PC-3 (cell line): ENCODE data around the gene CTSZ. TPM values are rescaled to one million over a fixed set of nuclear protein-coding genes. Genes with fewer than 3 reads are reported as not detected.
A peak's percentile ranks its signal among the peaks of the same experiment; 100 is the strongest.

Experiments
- ATAC-seq: fragments of 200-7000 bp; cut with Tn5 transposase; 2 replicates; pipeline ENCODE4 v1.9.1; 2020; ENCODE audit warnings: mild to moderate bottlenecking, moderate library complexity
- BruUV-seq: library from RNA; stranded (reverse); fragments of 400-500 nt; replicated peaks from 2 replicates; lab custom pipeline; 2021; lab: Mats Ljungman, UMichigan
- CTCF ChIA-PET: fragments of 300-600 bp; sonication (Branson Sonifier 250); formaldehyde crosslinking; loops from one replicate; lab custom pipeline; 2022; ENCODE audit warnings: antibody characterized with exemption; lab: Charles Lee
- POLR2A ChIA-PET: fragments of 300-600 bp; sonication (Branson Sonifier 250); formaldehyde crosslinking; loops from one replicate; lab custom pipeline; 2022; ENCODE audit warnings: antibody characterized with exemption; ENCODE audit not compliant: unreplicated experiment; lab: Charles Lee
- DNase-seq: peaks from one replicate; pipeline ENCODE4 v3.0.0-alpha.2; 2015
- H2AFZ ChIP-seq: fragments of 300-600 bp; sonication (generic); 2 replicates; pipeline ENCODE4 v1.6.0; 2016; ENCODE audit warnings: antibody characterized with exemption, low read length
- H3F3A ChIP-seq: fragments of 300-600 bp; sonication (generic); one replicate; pipeline ENCODE4 v1.6.0; 2017; ENCODE audit warnings: antibody characterized with exemption, low read length, control low read depth, mild to moderate bottlenecking; ENCODE audit not compliant: unreplicated experiment
- H3K27ac ChIP-seq: fragments of 300-600 bp; sonication (generic); 2 replicates; pipeline ENCODE4 v1.5.1; 2016; ENCODE audit warnings: mild to moderate bottlenecking, low read length
- H3K27me3 ChIP-seq: fragments of 300-600 bp; sonication (generic); 2 replicates; pipeline ENCODE4 v1.6.1; 2016; ENCODE audit warnings: low read length, mixed read lengths
- H3K36me3 ChIP-seq: fragments of 300-600 bp; sonication (generic); 2 replicates; pipeline ENCODE4 v1.6.1; 2016; ENCODE audit warnings: low read depth, mixed run types, low read length, mixed read lengths
- H3K4me1 ChIP-seq: fragments of 300-600 bp; sonication (generic); 2 replicates; pipeline ENCODE4 v1.5.1; 2016; ENCODE audit warnings: low read length; ENCODE audit not compliant: insufficient read depth
- H3K4me2 ChIP-seq: fragments of 300-600 bp; sonication (generic); 2 replicates; pipeline ENCODE4 v1.6.0; 2016; ENCODE audit warnings: low read length
- H3K4me3 ChIP-seq: fragments of 300-600 bp; sonication (generic); 2 replicates; pipeline ENCODE4 v1.5.1; 2016; ENCODE audit warnings: mild to moderate bottlenecking, low read length, mixed read lengths
- H3K79me2 ChIP-seq: fragments of 300-600 bp; sonication (generic); 2 replicates; pipeline ENCODE4 v1.6.1; 2017; ENCODE audit warnings: low read length, mixed read lengths
- H3K9ac ChIP-seq: fragments of 300-600 bp; sonication (generic); 2 replicates; pipeline ENCODE4 v1.6.0; 2016; ENCODE audit warnings: mild to moderate bottlenecking, low read length
- H3K9me2 ChIP-seq: fragments of 300-600 bp; sonication (generic); replicated peaks from 2 replicates; pipeline ENCODE4 v1.6.1; 2016; ENCODE audit warnings: mixed run types, low read length, mixed read lengths
- H3K9me3 ChIP-seq: fragments of 300-600 bp; sonication (generic); 2 replicates; pipeline ENCODE4 v1.6.1; 2016; ENCODE audit warnings: low read length, mixed read lengths
- H4K20me1 ChIP-seq: fragments of 300-600 bp; sonication (generic); 2 replicates; pipeline ENCODE4 v1.6.1; 2016; ENCODE audit warnings: low read length, mixed read lengths
- EZH2 ChIP-seq: fragments of 300-600 bp; sonication (generic); IDR thresholded peaks from one replicate; pipeline ENCODE4 v1.6.1; 2017; ENCODE audit warnings: antibody characterized with exemption, mild to moderate bottlenecking, low read length; ENCODE audit not compliant: unreplicated experiment
- EZH2phosphoT487 ChIP-seq: fragments of 300-600 bp; sonication (generic); IDR thresholded peaks from 2 replicates; pipeline ENCODE4 v1.6.1; 2018; ENCODE audit warnings: mild to moderate bottlenecking, antibody characterized with exemption, low read length, borderline replicate concordance
- intact Hi-C: fragments of 100-400 bp; cut with micrococcal nuclease; formaldehyde crosslinking; loops from 2 replicates; pipeline ENCODE4 v1.9.0; 2023
- total RNA-seq: library from RNA; depleted of rRNA; stranded (reverse); fragments of >200 nt; gene quantifications from 2 replicates; pipeline ENCODE4 v1.2.3, GENCODE V29; 2014
- TF ChIP-seq, protein P1 (sequence below): fragments of 300-600 bp; sonication (generic); conservative IDR thresholded peaks from 2 replicates; pipeline ENCODE4 v1.5.1; 2017; ENCODE audit warnings: antibody characterized with exemption, low read depth, mild to moderate bottlenecking, low read length

Gene CTSZ
- total RNA-seq, 1 experiment from 2014 or later = 191 TPM

DNA sequence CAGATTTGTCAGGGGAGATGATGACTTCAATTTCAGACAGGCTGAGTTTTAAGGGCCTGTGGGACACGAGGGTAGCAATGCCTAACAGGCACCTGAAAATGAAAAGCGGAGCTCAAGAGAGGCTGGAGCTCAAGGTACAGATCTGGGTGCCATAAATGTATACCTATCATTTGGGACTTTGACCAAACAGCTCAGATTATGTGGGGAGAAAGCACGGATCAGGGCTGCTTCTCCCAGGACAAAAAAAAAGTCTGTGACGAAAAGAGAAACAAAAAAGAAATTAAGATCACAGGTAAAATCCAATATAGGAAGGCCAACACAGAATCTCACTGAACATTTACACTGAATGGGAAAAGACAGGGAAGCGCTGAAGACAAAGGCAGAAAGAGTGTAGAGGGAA is 33.6 kb upstream of the CTSZ start:
- Histone ChIP-seq H3K27ac (no peak overlapping the region), H3K36me3 (peaks cover 47% of the 10 kb centered on the region), H3F3A (peaks cover 4% of the 10 kb centered on the region), H4K20me1 (peaks cover 33% of the 10 kb centered on the region), H3K9ac (peak overlapping the region; percentile 92), H3K4me1 (peaks cover 46% of the 10 kb centered on the region), H3K4me3 (peak overlapping the region; percentile 72), H3K9me3 (no peaks in the 10 kb centered on the region), H3K4me2 (peak overlapping the region; percentile 93), H3K79me2 (peaks cover 70% of the 10 kb centered on the region), H2AFZ (no peak overlapping the region), H3K27me3 (no peaks in the 10 kb centered on the region), H3K9me2 (no peaks in the 10 kb centered on the region)
- ATAC-seq (no peak), DNase-seq (no peak)
- ChIA-PET POLR2A (no interaction called here), CTCF (no interaction called here)
- no TSS peak for BruUV-seq
- intact Hi-C loops = loop anchor here (5.0 kb wide), 1 partner anchor 388 kb away; the partner anchor contains the start of gene STX16
- no peak for TF ChIP-seq EZH2
- TF ChIP-seq, protein P1, sequence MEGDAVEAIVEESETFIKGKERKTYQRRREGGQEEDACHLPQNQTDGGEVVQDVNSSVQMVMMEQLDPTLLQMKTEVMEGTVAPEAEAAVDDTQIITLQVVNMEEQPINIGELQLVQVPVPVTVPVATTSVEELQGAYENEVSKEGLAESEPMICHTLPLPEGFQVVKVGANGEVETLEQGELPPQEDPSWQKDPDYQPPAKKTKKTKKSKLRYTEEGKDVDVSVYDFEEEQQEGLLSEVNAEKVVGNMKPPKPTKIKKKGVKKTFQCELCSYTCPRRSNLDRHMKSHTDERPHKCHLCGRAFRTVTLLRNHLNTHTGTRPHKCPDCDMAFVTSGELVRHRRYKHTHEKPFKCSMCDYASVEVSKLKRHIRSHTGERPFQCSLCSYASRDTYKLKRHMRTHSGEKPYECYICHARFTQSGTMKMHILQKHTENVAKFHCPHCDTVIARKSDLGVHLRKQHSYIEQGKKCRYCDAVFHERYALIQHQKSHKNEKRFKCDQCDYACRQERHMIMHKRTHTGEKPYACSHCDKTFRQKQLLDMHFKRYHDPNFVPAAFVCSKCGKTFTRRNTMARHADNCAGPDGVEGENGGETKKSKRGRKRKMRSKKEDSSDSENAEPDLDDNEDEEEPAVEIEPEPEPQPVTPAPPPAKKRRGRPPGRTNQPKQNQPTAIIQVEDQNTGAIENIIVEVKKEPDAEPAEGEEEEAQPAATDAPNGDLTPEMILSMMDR = no peak
- no peak for TF ChIP-seq EZH2phosphoT487

DNA sequence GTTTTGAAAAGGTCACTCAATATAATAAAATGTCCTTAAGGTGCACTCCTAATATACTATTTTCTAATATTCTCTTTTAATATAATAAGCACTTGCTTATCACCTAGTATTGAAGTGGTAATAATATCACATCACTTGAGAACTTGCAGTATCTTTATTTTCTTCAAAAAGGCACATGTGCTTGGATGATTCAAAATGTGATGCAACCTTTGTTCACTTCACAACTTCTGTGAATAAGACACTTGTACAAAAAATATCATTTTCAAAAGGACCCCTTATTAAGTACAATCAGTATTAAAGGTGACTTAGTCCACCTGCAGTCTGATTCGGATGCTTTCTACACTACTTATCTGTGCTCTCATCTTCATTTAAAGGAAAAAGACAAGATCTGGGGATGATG is 32.2 kb upstream of the CTSZ start:
- no TSS peak for BruUV-seq
- Histone ChIP-seq H3K9me2 (no peaks in the 10 kb centered on the region), H3K4me2 (peak overlapping the region; percentile 93), H3K4me3 (peak overlapping the region; percentile 72), H3F3A (peaks cover 4% of the 10 kb centered on the region), H3K4me1 (peaks cover 35% of the 10 kb centered on the region), H2AFZ (no peak overlapping the region), H3K36me3 (peaks cover 55% of the 10 kb centered on the region), H3K27me3 (no peaks in the 10 kb centered on the region), H3K27ac (no peak overlapping the region), H3K79me2 (peaks cover 75% of the 10 kb centered on the region), H3K9ac (0 out of 2 replicates have a peak overlapping the region, but pooled peaks have one; percentile 1), H3K9me3 (no peaks in the 10 kb centered on the region), H4K20me1 (peaks cover 33% of the 10 kb centered on the region)
- TF ChIP-seq EZH2 (no peak), EZH2phosphoT487 (no peak)
- TF ChIP-seq, protein P1 = no peak
- ATAC-seq (no peak), DNase-seq (peak; percentile 14)
- CTCF ChIA-PET = no interaction called here
- intact Hi-C loops = no loop called here
- POLR2A ChIA-PET = no interaction called here

DNA sequence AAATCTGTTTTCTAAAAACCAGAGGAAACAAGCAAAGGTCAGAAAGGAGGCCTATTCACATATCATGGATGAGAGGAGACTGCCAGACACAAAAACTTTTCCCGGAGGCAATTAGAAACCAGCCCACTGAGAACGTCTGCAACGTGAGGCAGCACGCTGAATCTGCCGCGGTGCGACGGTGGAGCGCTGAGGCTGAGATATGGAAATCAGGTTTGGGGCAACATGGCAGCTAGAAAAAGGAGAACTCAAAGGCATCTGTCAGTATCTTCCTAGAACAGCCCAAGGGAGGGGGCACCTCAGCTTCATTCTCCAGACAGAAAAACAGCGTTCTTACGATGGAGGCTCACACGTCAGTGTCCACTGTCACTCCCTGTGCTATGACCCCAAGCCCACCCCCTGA is 30.3 kb upstream of the CTSZ start:
- Histone ChIP-seq H3K27ac (no peak overlapping the region), H3K9ac (no peak overlapping the region), H3F3A (no peaks in the 10 kb centered on the region), H3K9me2 (no peaks in the 10 kb centered on the region), H3K4me1 (peaks cover 35% of the 10 kb centered on the region), H3K9me3 (no peaks in the 10 kb centered on the region), H3K79me2 (peaks cover 84% of the 10 kb centered on the region), H3K27me3 (no peaks in the 10 kb centered on the region), H3K4me3 (no peak overlapping the region), H3K36me3 (peaks cover 67% of the 10 kb centered on the region), H3K4me2 (no peak overlapping the region), H2AFZ (no peak overlapping the region), H4K20me1 (peaks cover 33% of the 10 kb centered on the region)
- CTCF ChIA-PET = no interaction called here
- no peak for ATAC-seq
- intact Hi-C loops = no loop called here
- POLR2A ChIA-PET = no interaction called here
- no peak for DNase-seq
- BruUV-seq = no TSS peak
- no peak for TF ChIP-seq EZH2phosphoT487
- TF ChIP-seq EZH2 = no peak
- TF ChIP-seq, protein P1 = no peak
